DLD1 (cell line): ENCODE data around the gene SH3BP5.

ENCODE experiments used
- in situ Hi-C: cut with HindIII; loops from 2 replicates; pipeline ENCODE4 v1.10.0; 2017; ENCODE audit warnings: low sequenced_read_pairs

Gene SH3BP5

GRCh38 chr3:15326037-15326436, 6.3 kb downstream of the SH3BP5 start:
- in situ Hi-C loops, result no loop called here

- in situ Hi-C loops, result no loop called here
Measured at GRCh38 chr3:15325228-15325627, 7.2 kb downstream of the SH3BP5 start.

- in situ Hi-C loops, result no loop called here
Measured at GRCh38 chr3:15324379-15324808, 8.0 kb downstream of the SH3BP5 start.

- in situ Hi-C loops, result no loop called here
Measured at GRCh38 chr3:15323063-15323462, 9.3 kb downstream of the SH3BP5 start.

- in situ Hi-C loops, result no loop called here
Measured at GRCh38 chr3:15321349-15321748, 11.0 kb downstream of the SH3BP5 start.

- in situ Hi-C loops, result no loop called here
Measured at GRCh38 chr3:15319575-15319974, 12.8 kb downstream of the SH3BP5 start.

GRCh38 chr3:15319136-15319535, 13.2 kb downstream of the SH3BP5 start:
- in situ Hi-C loops, result no loop called here

- in situ Hi-C loops, result no loop called here
Measured at GRCh38 chr3:15318661-15319060, 13.7 kb downstream of the SH3BP5 start.

- in situ Hi-C loops, result no loop called here
Measured at GRCh38 chr3:15316998-15317435, 15.4 kb downstream of the SH3BP5 start.

GRCh38 chr3:15315003-15315402, 17.4 kb downstream of the SH3BP5 start:
- in situ Hi-C loops, result no loop called here

GRCh38 chr3:15314276-15314675, 18.1 kb downstream of the SH3BP5 start:
- in situ Hi-C loops, result no loop called here

- in situ Hi-C loops, result no loop called here
Measured at GRCh38 chr3:15313461-15313860, 18.9 kb downstream of the SH3BP5 start.

GRCh38 chr3:15312550-15312949, 19.8 kb downstream of the SH3BP5 start:
- in situ Hi-C loops, result no loop called here

- in situ Hi-C loops, result no loop called here
Measured at GRCh38 chr3:15310491-15311370, 21.7 kb downstream of the SH3BP5 start.

GRCh38 chr3:15309662-15310335, 22.6 kb downstream of the SH3BP5 start:
- in situ Hi-C loops, result loop anchor here (5.0 kb wide), 1 partner anchor 42 kb away; no protein-coding TSS in a partner anchor

- in situ Hi-C loops, result loop anchor here (5.0 kb wide), 1 partner anchor 40 kb away; no protein-coding TSS in a partner anchor
Measured at GRCh38 chr3:15307580-15307979, 24.8 kb downstream of the SH3BP5 start.

GRCh38 chr3:15306979-15307359, 25.4 kb downstream of the SH3BP5 start:
- in situ Hi-C loops, result loop anchor here (5.0 kb wide), 1 partner anchor 40 kb away; no protein-coding TSS in a partner anchor

GRCh38 chr3:15305359-15305844, 27.0 kb downstream of the SH3BP5 start:
- in situ Hi-C loops, result loop anchor here (5.0 kb wide), 1 partner anchor 38 kb away; no protein-coding TSS in a partner anchor

- in situ Hi-C loops, result no loop called here
Measured at GRCh38 chr3:15303728-15304127, 28.7 kb downstream of the SH3BP5 start.

- in situ Hi-C loops, result no loop called here
Measured at GRCh38 chr3:15303216-15303615, 29.2 kb downstream of the SH3BP5 start.

GRCh38 chr3:15301761-15302160, 30.6 kb downstream of the SH3BP5 start:
- in situ Hi-C loops, result no loop called here
